Measurements from ENCODE around the gene CLTB. TPM values are rescaled to one million over a fixed set of nuclear protein-coding genes. Genes with fewer than 3 reads are reported as not detected.

The CLTB gene
- total RNA-seq, 1 experiment from 2014 or later = 58.6 TPM

DNA sequence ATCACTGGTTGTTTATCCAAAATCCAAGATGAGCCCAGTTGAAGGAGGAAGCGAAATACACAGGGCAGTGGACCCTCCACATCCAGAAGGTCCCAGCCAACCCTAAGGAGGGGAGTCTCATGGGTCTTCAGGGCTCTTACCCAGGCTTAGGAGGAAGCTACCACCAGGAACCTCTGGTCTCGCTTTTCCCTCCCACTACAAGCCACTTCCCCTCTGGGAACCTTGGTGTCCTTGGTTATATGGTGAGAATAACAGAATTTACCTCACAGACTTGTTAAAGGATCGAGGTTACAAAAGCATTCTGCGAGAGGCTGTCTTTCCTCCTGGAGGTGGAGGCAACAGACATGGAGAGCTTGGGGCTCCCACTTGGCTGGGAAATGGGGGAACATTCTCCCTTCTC is 24.3 kb downstream of the CLTB start:
- POLR2A ChIA-PET = no interaction called here

More for the DNA sequence above, 24.3 kb downstream of the CLTB start:
- Histone ChIP-seq H4K20me1 (ENCODE audit: insufficient read depth) (no peaks in the 10 kb centered on the region), H3K79me2 (ENCODE audit: insufficient read depth, low read length) (peaks cover 34% of the 10 kb centered on the region), H3K9ac (ENCODE audit: low read length) (no peak overlapping the region), H3K9me3 (ENCODE audit: control insufficient read depth in 1 of 2, insufficient read depth in 1 of 2, low read depth in 1 of 2, low read length in 2 of 2) (no peaks in the 10 kb centered on the region), H3K36me3 (ENCODE audit: control insufficient read depth in 1 of 2, insufficient read depth in 2 of 2, low read length in 2 of 2) (peaks cover 2 to 16% of the 10 kb centered on the region in 2 experiments; a peak in 2 of 4 replicates), H3K4me2 (ENCODE audit: low read length) (no peak overlapping the region), H3K27me3 (ENCODE audit: insufficient read depth, low read length) (no peaks in the 10 kb centered on the region), H3K27ac (ENCODE audit: low read depth, low read length) (no peak overlapping the region), H3K9me2 (ENCODE audit: insufficient read depth) (no peaks in the 10 kb centered on the region), H2AFZ (ENCODE audit: low read depth, low read length, poor library complexity, severe bottlenecking) (no peak overlapping the region), H3K4me1 (ENCODE audit: control insufficient read depth in 1 of 2, insufficient read depth in 2 of 2, low read length in 2 of 2) (peaks cover 5 to 15% of the 10 kb centered on the region in 2 experiments; a peak in 3 of 4 replicates), H3K4me3 (replicated peaks in 1 of 2; ENCODE audit: low read depth in 1 of 2, low read length in 2 of 2) (no peak overlapping the region)
- RAD21 ChIA-PET (ENCODE audit: low non-redundant PET in 1 of 2, low total read pairs in 2 of 2, uncharacterized antibody in 2 of 2, unreplicated experiment in 2 of 2) = no interaction called here
- DNase-seq (ENCODE audit: low read depth, low spot score) (no peak), ATAC-seq (no peak)
- TF ChIP-seq SP1 (IDR thresholded peaks at IDR 0.05; ENCODE audit: low read depth) = no peak
- no peak for TF ChIP-seq SRF (IDR thresholded peaks at IDR 0.05; ENCODE audit: low read depth)
- TF ChIP-seq, protein P1, sequence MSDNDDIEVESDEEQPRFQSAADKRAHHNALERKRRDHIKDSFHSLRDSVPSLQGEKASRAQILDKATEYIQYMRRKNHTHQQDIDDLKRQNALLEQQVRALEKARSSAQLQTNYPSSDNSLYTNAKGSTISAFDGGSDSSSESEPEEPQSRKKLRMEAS (IDR thresholded peaks at IDR 0.05) = no peak
- TF ChIP-seq SIN3A (IDR thresholded peaks at IDR 0.05; ENCODE audit: low read depth) = no peak
- TF ChIP-seq RAD21 (IDR thresholded peaks at IDR 0.05; ENCODE audit: low read depth) = no peak
- no peak for TF ChIP-seq ZBTB33 (IDR thresholded peaks at IDR 0.05; ENCODE audit: extremely low read depth, insufficient replicate concordance, low read length)
- no peak for TF ChIP-seq ZFX (IDR thresholded peaks at IDR 0.05)
- TF ChIP-seq POLR2AphosphoS5 (IDR thresholded peaks at IDR 0.05; ENCODE audit: low read depth, low read length) = no peak
- TF ChIP-seq ELF1 (IDR thresholded peaks at IDR 0.05; ENCODE audit: borderline replicate concordance, low read depth) = no peak
- no peak for TF ChIP-seq CEBPB (IDR thresholded peaks at IDR 0.05; ENCODE audit: low read depth)
- no peak for TF ChIP-seq TCF7L2 (IDR thresholded peaks at IDR 0.05; ENCODE audit: borderline replicate concordance, extremely low read depth, insufficient read depth, insufficient read length)
- TF ChIP-seq, protein P2, sequence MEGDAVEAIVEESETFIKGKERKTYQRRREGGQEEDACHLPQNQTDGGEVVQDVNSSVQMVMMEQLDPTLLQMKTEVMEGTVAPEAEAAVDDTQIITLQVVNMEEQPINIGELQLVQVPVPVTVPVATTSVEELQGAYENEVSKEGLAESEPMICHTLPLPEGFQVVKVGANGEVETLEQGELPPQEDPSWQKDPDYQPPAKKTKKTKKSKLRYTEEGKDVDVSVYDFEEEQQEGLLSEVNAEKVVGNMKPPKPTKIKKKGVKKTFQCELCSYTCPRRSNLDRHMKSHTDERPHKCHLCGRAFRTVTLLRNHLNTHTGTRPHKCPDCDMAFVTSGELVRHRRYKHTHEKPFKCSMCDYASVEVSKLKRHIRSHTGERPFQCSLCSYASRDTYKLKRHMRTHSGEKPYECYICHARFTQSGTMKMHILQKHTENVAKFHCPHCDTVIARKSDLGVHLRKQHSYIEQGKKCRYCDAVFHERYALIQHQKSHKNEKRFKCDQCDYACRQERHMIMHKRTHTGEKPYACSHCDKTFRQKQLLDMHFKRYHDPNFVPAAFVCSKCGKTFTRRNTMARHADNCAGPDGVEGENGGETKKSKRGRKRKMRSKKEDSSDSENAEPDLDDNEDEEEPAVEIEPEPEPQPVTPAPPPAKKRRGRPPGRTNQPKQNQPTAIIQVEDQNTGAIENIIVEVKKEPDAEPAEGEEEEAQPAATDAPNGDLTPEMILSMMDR (IDR thresholded peaks at IDR 0.05 in 2 of 3, conservative IDR thresholded peaks at IDR 0.05 in 1 of 3; ENCODE audit: borderline replicate concordance in 1 of 3, insufficient read depth in 1 of 3, low read depth in 2 of 3, low read length in 2 of 3) = no peak
- TF ChIP-seq EZH2phosphoT487 (IDR thresholded peaks at IDR 0.05; ENCODE audit: borderline replicate concordance) = no peak
- CTCF ChIA-PET = no interaction called here
- intact Hi-C loops (cut with micrococcal nuclease) = no loop called here
- BruUV-seq (replicated peaks) = no TSS peak
